Esophagus squamous epithelium (tissue), 4 donors: ENCODE results near the gene HOXA10.

Source experiments
- POLR2A ChIP-seq, 4 donors: fragments of 450-650 bp; IDR thresholded peaks; one replicate each; pipeline ENCODE4 v1.6.1; 2017; ENCODE audit warnings: antibody characterized with exemption in 4 of 4, mild to moderate bottlenecking in 4 of 4, moderate library complexity in 3 of 4
- TF ChIP-seq, protein P1 (sequence below), 6 experiments: fragments of 450-650 bp in 4 of 6; fragments of 200-600 bp in 2 of 6; sonication (generic) in 2 of 6; IDR thresholded peaks; one replicate each; pipeline ENCODE4 v1.5.1; 2016 to 2019; ENCODE audit warnings: antibody characterized with exemption in 6 of 6, mild to moderate bottlenecking in 4 of 6, moderate library complexity in 4 of 6

DNA sequence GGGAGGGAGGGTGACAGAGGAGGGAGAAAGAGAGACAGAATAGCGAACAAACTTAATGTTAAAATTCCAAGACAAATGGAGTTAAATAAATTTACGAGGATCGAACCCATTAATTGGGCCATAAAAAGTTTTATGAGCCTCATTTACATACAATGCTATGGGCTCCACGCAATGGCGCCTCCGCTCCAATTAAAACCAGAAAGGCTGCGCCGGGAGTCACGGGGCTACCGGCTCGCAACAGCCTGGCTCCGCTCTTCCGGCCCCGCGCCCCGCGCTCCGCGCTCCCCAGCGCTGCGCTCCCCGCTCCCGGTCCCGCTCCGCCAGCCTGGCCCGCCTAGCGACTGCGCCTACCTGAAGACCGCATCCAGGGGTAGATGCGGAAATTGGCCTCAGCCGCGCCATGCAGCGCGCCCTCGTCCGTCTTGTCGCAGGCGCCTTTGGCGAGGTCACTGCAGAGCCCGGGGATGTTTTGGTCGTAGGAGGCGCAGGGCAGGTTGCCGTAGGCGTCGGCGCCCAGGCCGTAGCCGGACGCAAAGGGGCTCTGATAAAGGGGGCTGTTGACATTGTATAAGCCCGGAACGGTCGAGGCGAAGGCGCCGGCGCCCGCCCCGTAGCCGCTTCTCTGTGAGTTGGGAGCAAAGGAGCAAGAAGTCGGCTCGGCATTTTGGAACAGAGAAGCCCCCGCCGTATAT lies 18.2 kb downstream of the HOXA10 start:
- TF ChIP-seq, protein P1, sequence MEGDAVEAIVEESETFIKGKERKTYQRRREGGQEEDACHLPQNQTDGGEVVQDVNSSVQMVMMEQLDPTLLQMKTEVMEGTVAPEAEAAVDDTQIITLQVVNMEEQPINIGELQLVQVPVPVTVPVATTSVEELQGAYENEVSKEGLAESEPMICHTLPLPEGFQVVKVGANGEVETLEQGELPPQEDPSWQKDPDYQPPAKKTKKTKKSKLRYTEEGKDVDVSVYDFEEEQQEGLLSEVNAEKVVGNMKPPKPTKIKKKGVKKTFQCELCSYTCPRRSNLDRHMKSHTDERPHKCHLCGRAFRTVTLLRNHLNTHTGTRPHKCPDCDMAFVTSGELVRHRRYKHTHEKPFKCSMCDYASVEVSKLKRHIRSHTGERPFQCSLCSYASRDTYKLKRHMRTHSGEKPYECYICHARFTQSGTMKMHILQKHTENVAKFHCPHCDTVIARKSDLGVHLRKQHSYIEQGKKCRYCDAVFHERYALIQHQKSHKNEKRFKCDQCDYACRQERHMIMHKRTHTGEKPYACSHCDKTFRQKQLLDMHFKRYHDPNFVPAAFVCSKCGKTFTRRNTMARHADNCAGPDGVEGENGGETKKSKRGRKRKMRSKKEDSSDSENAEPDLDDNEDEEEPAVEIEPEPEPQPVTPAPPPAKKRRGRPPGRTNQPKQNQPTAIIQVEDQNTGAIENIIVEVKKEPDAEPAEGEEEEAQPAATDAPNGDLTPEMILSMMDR (IDR thresholded peaks at IDR 0.05): no peak
- no peak for TF ChIP-seq POLR2A (IDR thresholded peaks at IDR 0.05)
